H1 (cell line): ENCODE data around the gene CDKN2B-AS1. TPM values are rescaled to one million over a fixed set of nuclear protein-coding genes. Genes with fewer than 3 reads are reported as not detected.
A peak's percentile ranks its signal among the peaks of the same experiment; 100 is the strongest.

Experiments used
- CEBPB ChIP-seq: IDR thresholded peaks from 2 replicates; pipeline ENCODE4 v1.6.1; 2012; ENCODE audit warnings: low read depth, low read length
- GABPA ChIP-seq: IDR thresholded peaks from 2 replicates; pipeline ENCODE4 v1.6.1; 2011; ENCODE audit warnings: mild to moderate bottlenecking, low read length, moderate library complexity, borderline replicate concordance; ENCODE audit not compliant: insufficient read depth
- GTF2F1 ChIP-seq: IDR thresholded peaks from 2 replicates; pipeline ENCODE4 v1.6.1; 2012; ENCODE audit warnings: low read depth, low read length, improper control_type of control experiment, borderline replicate concordance
- HDAC2 ChIP-seq, 2 experiments: fragments of 300-600 bp in 1 of 2; sonication (generic) in 1 of 2; IDR thresholded peaks; 2 replicates each; pipeline ENCODE4 v1.6.1; 2011 to 2012; ENCODE audit warnings: low read depth in 2 of 2, low read length in 2 of 2, mild to moderate bottlenecking in 2 of 2, moderate library complexity in 2 of 2, borderline replicate concordance in 1 of 2, inconsistent platforms in 1 of 2
- MAFK ChIP-seq: IDR thresholded peaks from 2 replicates; pipeline ENCODE4 v1.6.1; 2012; ENCODE audit warnings: low read depth, mild to moderate bottlenecking, improper control_type of control experiment, low read length
- SP1 ChIP-seq: IDR thresholded peaks from 2 replicates; pipeline ENCODE4 v1.6.1; 2011; ENCODE audit warnings: low read depth, low read length
- TEAD4 ChIP-seq: IDR thresholded peaks from 2 replicates; pipeline ENCODE4 v1.6.1; 2012; ENCODE audit warnings: low read depth, low read length, inconsistent platforms, mixed read lengths
- polyA plus RNA-seq, 7 experiments: library from polyadenylated mRNA; depleted of rRNA in 3 of 7; stranded (reverse) in 5 of 7; unstranded in 2 of 7; fragments of >200 nt in 5 of 7; fragments of 200-250 nt in 2 of 7; gene quantifications; 1 replicate in 5 of 7; 2 replicates in 1 of 7; 4 replicates in 1 of 7; pipeline versions ENCODE4 v1.2.1 to v1.2.3, GENCODE V29; 2011 to 2013; ENCODE audit warnings: missing spikeins in 2 of 7, mixed read lengths in 2 of 7
- total RNA-seq: library from RNA; stranded (reverse); fragmentation: NEBNext Ultra II Directional; extraction: Animal tissue kit (Norgen Biotek cat#: 25700); gene quantifications from 2 replicates; pipeline ENCODE4 v1.2.1, GENCODE V29; 2021
- TF ChIP-seq, protein P1 (sequence below): fragments of 300-600 bp; sonication (generic); IDR thresholded peaks from 2 replicates; pipeline ENCODE4 v1.7.1; 2012; ENCODE audit warnings: low read length, moderate library complexity, mild to moderate bottlenecking, inconsistent platforms; ENCODE audit not compliant: insufficient replicate concordance
- TF ChIP-seq, protein P2 (sequence below): IDR thresholded peaks from 2 replicates; pipeline ENCODE4 v1.6.1; 2011; ENCODE audit warnings: low read length, improper control_type of control experiment

The CDKN2B-AS1 gene
- total and polyA plus RNA-seq, 2 of the 8 experiments (the other 6 are each of a cell fraction or from before 2014, with no cell fraction given) = not detected

DNA sequence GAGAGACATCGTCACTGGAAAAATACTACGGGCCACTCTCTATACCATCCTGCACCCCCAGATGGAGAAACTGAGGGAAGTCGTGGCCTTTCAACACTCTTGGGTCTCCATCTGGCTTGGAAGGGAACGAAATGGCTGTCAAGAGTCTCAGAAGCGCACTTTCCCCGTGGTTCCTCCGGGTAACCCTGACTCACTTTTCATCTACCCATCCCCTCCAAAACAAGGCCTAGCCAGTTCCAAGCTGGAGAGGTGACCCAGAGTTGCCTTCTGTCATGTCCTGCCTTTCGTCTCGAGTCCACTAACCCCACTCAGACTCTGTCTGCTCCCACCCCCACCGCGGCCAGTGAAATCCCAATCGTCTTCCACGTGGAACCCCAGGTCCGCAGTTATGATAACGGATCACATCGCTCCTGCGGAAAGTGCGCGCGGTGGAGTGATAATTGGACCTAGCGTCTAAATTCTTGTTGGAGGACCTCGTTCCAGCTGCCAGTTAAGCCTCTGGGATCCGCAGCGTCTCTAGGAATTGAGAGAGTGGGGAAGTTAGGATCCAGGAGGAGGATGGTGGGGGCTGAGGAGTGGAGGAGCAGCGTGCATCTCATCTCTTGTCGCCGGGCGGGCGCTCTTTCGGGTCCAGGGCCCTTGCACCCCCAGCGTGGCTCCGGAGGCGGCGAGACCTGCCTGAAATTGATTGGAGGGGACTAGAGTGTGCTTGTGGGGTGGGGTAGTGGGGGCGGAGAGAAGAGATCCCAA is 5.0 kb upstream of the CDKN2B-AS1 start (continued):
- TF ChIP-seq, protein P1, sequence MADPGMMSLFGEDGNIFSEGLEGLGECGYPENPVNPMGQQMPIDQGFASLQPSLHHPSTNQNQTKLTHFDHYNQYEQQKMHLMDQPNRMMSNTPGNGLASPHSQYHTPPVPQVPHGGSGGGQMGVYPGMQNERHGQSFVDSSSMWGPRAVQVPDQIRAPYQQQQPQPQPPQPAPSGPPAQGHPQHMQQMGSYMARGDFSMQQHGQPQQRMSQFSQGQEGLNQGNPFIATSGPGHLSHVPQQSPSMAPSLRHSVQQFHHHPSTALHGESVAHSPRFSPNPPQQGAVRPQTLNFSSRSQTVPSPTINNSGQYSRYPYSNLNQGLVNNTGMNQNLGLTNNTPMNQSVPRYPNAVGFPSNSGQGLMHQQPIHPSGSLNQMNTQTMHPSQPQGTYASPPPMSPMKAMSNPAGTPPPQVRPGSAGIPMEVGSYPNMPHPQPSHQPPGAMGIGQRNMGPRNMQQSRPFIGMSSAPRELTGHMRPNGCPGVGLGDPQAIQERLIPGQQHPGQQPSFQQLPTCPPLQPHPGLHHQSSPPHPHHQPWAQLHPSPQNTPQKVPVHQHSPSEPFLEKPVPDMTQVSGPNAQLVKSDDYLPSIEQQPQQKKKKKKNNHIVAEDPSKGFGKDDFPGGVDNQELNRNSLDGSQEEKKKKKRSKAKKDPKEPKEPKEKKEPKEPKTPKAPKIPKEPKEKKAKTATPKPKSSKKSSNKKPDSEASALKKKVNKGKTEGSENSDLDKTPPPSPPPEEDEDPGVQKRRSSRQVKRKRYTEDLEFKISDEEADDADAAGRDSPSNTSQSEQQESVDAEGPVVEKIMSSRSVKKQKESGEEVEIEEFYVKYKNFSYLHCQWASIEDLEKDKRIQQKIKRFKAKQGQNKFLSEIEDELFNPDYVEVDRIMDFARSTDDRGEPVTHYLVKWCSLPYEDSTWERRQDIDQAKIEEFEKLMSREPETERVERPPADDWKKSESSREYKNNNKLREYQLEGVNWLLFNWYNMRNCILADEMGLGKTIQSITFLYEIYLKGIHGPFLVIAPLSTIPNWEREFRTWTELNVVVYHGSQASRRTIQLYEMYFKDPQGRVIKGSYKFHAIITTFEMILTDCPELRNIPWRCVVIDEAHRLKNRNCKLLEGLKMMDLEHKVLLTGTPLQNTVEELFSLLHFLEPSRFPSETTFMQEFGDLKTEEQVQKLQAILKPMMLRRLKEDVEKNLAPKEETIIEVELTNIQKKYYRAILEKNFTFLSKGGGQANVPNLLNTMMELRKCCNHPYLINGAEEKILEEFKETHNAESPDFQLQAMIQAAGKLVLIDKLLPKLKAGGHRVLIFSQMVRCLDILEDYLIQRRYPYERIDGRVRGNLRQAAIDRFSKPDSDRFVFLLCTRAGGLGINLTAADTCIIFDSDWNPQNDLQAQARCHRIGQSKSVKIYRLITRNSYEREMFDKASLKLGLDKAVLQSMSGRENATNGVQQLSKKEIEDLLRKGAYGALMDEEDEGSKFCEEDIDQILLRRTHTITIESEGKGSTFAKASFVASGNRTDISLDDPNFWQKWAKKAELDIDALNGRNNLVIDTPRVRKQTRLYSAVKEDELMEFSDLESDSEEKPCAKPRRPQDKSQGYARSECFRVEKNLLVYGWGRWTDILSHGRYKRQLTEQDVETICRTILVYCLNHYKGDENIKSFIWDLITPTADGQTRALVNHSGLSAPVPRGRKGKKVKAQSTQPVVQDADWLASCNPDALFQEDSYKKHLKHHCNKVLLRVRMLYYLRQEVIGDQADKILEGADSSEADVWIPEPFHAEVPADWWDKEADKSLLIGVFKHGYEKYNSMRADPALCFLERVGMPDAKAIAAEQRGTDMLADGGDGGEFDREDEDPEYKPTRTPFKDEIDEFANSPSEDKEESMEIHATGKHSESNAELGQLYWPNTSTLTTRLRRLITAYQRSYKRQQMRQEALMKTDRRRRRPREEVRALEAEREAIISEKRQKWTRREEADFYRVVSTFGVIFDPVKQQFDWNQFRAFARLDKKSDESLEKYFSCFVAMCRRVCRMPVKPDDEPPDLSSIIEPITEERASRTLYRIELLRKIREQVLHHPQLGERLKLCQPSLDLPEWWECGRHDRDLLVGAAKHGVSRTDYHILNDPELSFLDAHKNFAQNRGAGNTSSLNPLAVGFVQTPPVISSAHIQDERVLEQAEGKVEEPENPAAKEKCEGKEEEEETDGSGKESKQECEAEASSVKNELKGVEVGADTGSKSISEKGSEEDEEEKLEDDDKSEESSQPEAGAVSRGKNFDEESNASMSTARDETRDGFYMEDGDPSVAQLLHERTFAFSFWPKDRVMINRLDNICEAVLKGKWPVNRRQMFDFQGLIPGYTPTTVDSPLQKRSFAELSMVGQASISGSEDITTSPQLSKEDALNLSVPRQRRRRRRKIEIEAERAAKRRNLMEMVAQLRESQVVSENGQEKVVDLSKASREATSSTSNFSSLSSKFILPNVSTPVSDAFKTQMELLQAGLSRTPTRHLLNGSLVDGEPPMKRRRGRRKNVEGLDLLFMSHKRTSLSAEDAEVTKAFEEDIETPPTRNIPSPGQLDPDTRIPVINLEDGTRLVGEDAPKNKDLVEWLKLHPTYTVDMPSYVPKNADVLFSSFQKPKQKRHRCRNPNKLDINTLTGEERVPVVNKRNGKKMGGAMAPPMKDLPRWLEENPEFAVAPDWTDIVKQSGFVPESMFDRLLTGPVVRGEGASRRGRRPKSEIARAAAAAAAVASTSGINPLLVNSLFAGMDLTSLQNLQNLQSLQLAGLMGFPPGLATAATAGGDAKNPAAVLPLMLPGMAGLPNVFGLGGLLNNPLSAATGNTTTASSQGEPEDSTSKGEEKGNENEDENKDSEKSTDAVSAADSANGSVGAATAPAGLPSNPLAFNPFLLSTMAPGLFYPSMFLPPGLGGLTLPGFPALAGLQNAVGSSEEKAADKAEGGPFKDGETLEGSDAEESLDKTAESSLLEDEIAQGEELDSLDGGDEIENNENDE = no peak
- TF ChIP-seq CEBPB = no peak
- TF ChIP-seq, protein P2, sequence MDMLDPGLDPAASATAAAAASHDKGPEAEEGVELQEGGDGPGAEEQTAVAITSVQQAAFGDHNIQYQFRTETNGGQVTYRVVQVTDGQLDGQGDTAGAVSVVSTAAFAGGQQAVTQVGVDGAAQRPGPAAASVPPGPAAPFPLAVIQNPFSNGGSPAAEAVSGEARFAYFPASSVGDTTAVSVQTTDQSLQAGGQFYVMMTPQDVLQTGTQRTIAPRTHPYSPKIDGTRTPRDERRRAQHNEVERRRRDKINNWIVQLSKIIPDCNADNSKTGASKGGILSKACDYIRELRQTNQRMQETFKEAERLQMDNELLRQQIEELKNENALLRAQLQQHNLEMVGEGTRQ = no peak
- TF ChIP-seq MAFK = no peak
- no peak for TF ChIP-seq GABPA
- 0 out of 4 replicates have a peak, but pooled peaks of 1 of the 2 experiments have one; percentile 27 for TF ChIP-seq HDAC2 (IDR thresholded peaks at IDR 0.05; ENCODE audit: borderline replicate concordance in 1 of 2, low read depth in 2 of 2, low read length in 2 of 2)
- TF ChIP-seq TEAD4 = no peak
- 0 out of 2 replicates have a peak, but pooled peaks have one; percentile 27 for TF ChIP-seq SP1
- TF ChIP-seq GTF2F1 = no peak
